Measurements from ENCODE around the gene ABCA9. TPM values are rescaled to one million over a fixed set of nuclear protein-coding genes. Genes with fewer than 3 reads are reported as not detected.

Gene ABCA9
- total and polyA plus RNA-seq, 2 of the 13 experiments (the other 11 are each of a cell fraction or from before 2014, with no cell fraction given): 0.04 TPM; not detected in 1

GRCh38 chr17:69018022-69018615 lies 42.6 kb downstream of the ABCA9 start (continued):
- no peak; the same call in 1 of the 2 replicates for TF ChIP-seq CEBPB (IDR thresholded peaks at IDR 0.05; ENCODE audit: borderline replicate concordance, low read depth, low read length)
- TF ChIP-seq PCBP1 (IDR thresholded peaks at IDR 0.05; ENCODE audit: borderline replicate concordance, low read depth, low read length): no peak

- Histone ChIP-seq H3K27me3 (ENCODE audit: control insufficient read depth in 1 of 2, insufficient read depth in 2 of 2, low read length in 2 of 2) (no peaks in the 10 kb centered on the region), H3K27ac (ENCODE audit: extremely low read length, insufficient read depth, low read length) (no peak overlapping the region), H3K79me2 (ENCODE audit: insufficient read depth, low read length) (no peaks in the 10 kb centered on the region), H3K4me2 (ENCODE audit: low read depth, low read length) (no peak overlapping the region), H3K9ac (ENCODE audit: insufficient read depth, low read depth, low read length) (no peak overlapping the region), H3K36me3 (replicated peaks in 1 of 2; ENCODE audit: control insufficient read depth in 1 of 2, insufficient read depth in 2 of 2, low read length in 2 of 2) (no peaks in the 10 kb centered on the region), H2AFZ (ENCODE audit: low read length) (no peak overlapping the region), H3K4me3 (replicated peaks in 1 of 3; ENCODE audit: insufficient read depth in 1 of 3, low read depth in 2 of 3, low read length in 3 of 3) (no peak overlapping the region), H3K9me3 (ENCODE audit: low read length) (no peaks in the 10 kb centered on the region), H4K20me1 (ENCODE audit: insufficient read depth, low read length) (no peaks in the 10 kb centered on the region), H3K4me1 (ENCODE audit: insufficient read depth, low read length) (peaks cover 36% of the 10 kb centered on the region)
- ATAC-seq: no peak
- ChIA-PET POLR2A (no interaction called here), CTCF (ENCODE audit: low intra/inter-chr PET ratio, low total read pairs) (no interaction called here)
- no peak for DNase-seq (ENCODE audit: low spot score)
- WGBS (ENCODE audit: low lambda C conversion rate): 59% methylated on average over 2 of the region's 2 CpGs
- no peak for FAIRE-seq
- no TSS peak for BruUV-seq (replicated peaks)
- intact Hi-C loops (cut with micrococcal nuclease; ENCODE audit: unreplicated experiment) (no loop called here), in situ Hi-C loops (cut with HindIII; ENCODE audit: extremely low pct_ligation_motif_present, low pct_unique_long_range_greater_than_20kb) (no loop called here)
- TF ChIP-seq SOX6 (IDR thresholded peaks at IDR 0.05) (no peak), SOX6 (CRISPR knock-in tag; IDR thresholded peaks at IDR 0.05) (no peak), ZNF639 (CRISPR knock-in tag; conservative IDR thresholded peaks at IDR 0.05) (no peak), RARA (CRISPR knock-in tag; IDR thresholded peaks at IDR 0.05) (peak; percentile 46; the same call in 1 of the 2 replicates), MTF2 (CRISPR knock-in tag; IDR thresholded peaks at IDR 0.05; ENCODE audit: borderline replicate concordance) (no peak), KLF15 (CRISPR knock-in tag; IDR thresholded peaks at IDR 0.05; ENCODE audit: borderline replicate concordance) (no peak), SKI (IDR thresholded peaks at IDR 0.05; ENCODE audit: partially characterized antibody) (peak; percentile 27), ZNF354B (CRISPR knock-in tag; IDR thresholded peaks at IDR 0.05) (no peak), NR2F1 (CRISPR knock-in tag; IDR thresholded peaks at IDR 0.05) (peak; percentile 60 to 63; a peak in 3 of 4 replicates), NR2F6 (IDR thresholded peaks at IDR 0.05) (peak; percentile 49; the same call in 1 of the 2 replicates), NR2F6 (CRISPR knock-in tag; IDR thresholded peaks at IDR 0.05) (0 out of 2 replicates have a peak, but pooled peaks have one; percentile 37), NR2F2 (IDR thresholded peaks at IDR 0.05; ENCODE audit: borderline replicate concordance, low read depth) (peak; percentile 69), ZNF768 (CRISPR knock-in tag; IDR thresholded peaks at IDR 0.05) (no peak), SATB2 (CRISPR knock-in tag; IDR thresholded peaks at IDR 0.05) (no peak)
These were observed 45.1 kb downstream of the ABCA9 start for GRCh38 chr17:69015631-69016030.
